Adrenal gland (tissue), 12 donors: ENCODE results near the gene COL20A1. TPM values are rescaled to one million over a fixed set of nuclear protein-coding genes. Genes with fewer than 3 reads are reported as not detected.

Experiments
- DNase-seq, 7 donors: peaks; one replicate each; pipeline ENCODE4 v3.0.0-alpha.2; 2019 to 2020
- H3K27ac ChIP-seq, 5 donors: fragments of 200-600 bp; sonication (generic) in 4 of 5; 1 replicate in 3 of 5; 2 replicates in 2 of 5; pipeline versions ENCODE4 v1.5.1 to v1.8.0; 2016 to 2020; ENCODE audit warnings: mild to moderate bottlenecking in 1 of 5
- H3K27me3 ChIP-seq: fragments of 200-600 bp; 2 replicates; pipeline ENCODE4 v1.8.0; 2021
- H3K36me3 ChIP-seq, 2 donors: fragments of 200-600 bp; replicated peaks in 1 of 2; 1 replicate in 1 of 2; 2 replicates in 1 of 2; pipeline versions ENCODE4 v1.5.1 to v1.8.0; 2018 to 2022
- H3K4me1 ChIP-seq, 2 donors: fragments of 200-600 bp; replicated peaks in 1 of 2; 1 replicate in 1 of 2; 2 replicates in 1 of 2; pipeline versions ENCODE4 v1.5.1 to v1.8.0; 2018 to 2021
- H3K4me3 ChIP-seq, 4 donors: fragments of 200-600 bp; sonication (generic) in 3 of 4; one replicate each; pipeline ENCODE4 v1.5.1; 2016 to 2018
- H3K9me3 ChIP-seq, 3 donors: fragments of 200-600 bp; sonication (generic) in 1 of 3; replicated peaks in 1 of 3; 1 replicate in 2 of 3; 2 replicates in 1 of 3; pipeline versions ENCODE4 v1.5.1 to v1.8.0; 2016 to 2021
- CTCF ChIP-seq, 6 experiments: fragments of 450-650 bp in 4 of 6; fragments of 200-600 bp in 2 of 6; sonication (generic) in 1 of 6; IDR thresholded peaks; 1 replicate in 5 of 6; 2 replicates in 1 of 6; pipeline versions ENCODE4 v1.5.1 to v1.8.0; 2016 to 2021; ENCODE audit warnings: antibody characterized with exemption in 6 of 6, mild to moderate bottlenecking in 2 of 6, moderate library complexity in 1 of 6
- POLR2A ChIP-seq, 2 donors: fragments of 450-650 bp; IDR thresholded peaks; one replicate each; pipeline ENCODE4 v1.6.1; 2017; ENCODE audit warnings: antibody characterized with exemption in 2 of 2, mild to moderate bottlenecking in 2 of 2, moderate library complexity in 1 of 2
- WGBS, 4 donors: extraction: QIAGEN DNeasy Blood & Tissue Kit in 2 of 4; methylation state at CpG; one replicate each; pipeline versions ENCODE4 v1.1.5 to v1.1.7; 2013 to 2017; 5-methylcytosine and 5-hydroxymethylcytosine counted together
- intact Hi-C, 2 donors: fragments of 100-400 bp; cut with DNase I; formaldehyde crosslinking; loops; one replicate each; pipeline versions ENCODE4 v1.14.1 to v1.15.0; 2022 to 2023
- polyA plus RNA-seq, 3 donors: library from polyadenylated mRNA; stranded (reverse); fragments of 200-250 nt in 2 of 3; fragments of 350-450 nt in 1 of 3; fragmentation: Illumina TruSeq in 1 of 3; extraction: RNeasy Lipid Tissue Mini Kit (QIAGEN cat#74804) in 1 of 3; gene quantifications; one replicate each; pipeline ENCODE4 v1.2.3, GENCODE V29; 2013 to 2014
- total RNA-seq, 9 donors: library from RNA; depleted of rRNA in 4 of 9; stranded (reverse); fragments of >200 nt in 4 of 9; fragments of 120-200 nt in 1 of 9; fragmentation: NEBNext Ultra II Directional in 1 of 9; extraction: Animal tissue kit (Norgen Biotek cat#: 25700) in 1 of 9; gene quantifications; one replicate each; pipeline versions ENCODE4 v1.1.0 to v1.2.4, GENCODE V29; 2013 to 2023
- donor health status: healthy with polysubstance abuse.
- donor health status: Bipolar disorder and iron deficiency.
- donor health status: DM: yes; HTN: yes; CAD: no.
- donor health status: DM: no; HTN: no; CAD: no.
- donor health status: DM: no; HTN: no; CAD: no.
- donor health status: DM: yes; HTN: yes; CAD: no.

The COL20A1 gene
- total and polyA plus RNA-seq, 12 donors, result 0.09 to 0.97 (median 0.26) TPM; not detected in 6

GRCh38 chr20:63288581-63289251, 4.3 kb upstream of the COL20A1 start:
- intact Hi-C loops, result no loop called here
- no peak overlapping the region for H3K27ac ChIP-seq
- H3K36me3 ChIP-seq, result peaks cover 0 to 23% of the 10 kb centered on the region in 2 donors
- TF ChIP-seq CTCF (IDR thresholded peaks at IDR 0.05) (no peak), POLR2A (IDR thresholded peaks at IDR 0.05) (no peak)
- no peak for DNase-seq
- no peak overlapping the region for H3K4me3 ChIP-seq
- H3K9me3 ChIP-seq, result no peaks in the 10 kb centered on the region
- 88 to 90% (median 88%) methylated on average over 11 to 28 of the region's 28 CpGs for WGBS, 4 donors
- H3K4me1 ChIP-seq, result no peaks in the 10 kb centered on the region
- H3K27me3 ChIP-seq, result no peaks in the 10 kb centered on the region

GRCh38 chr20:63289311-63290135, 3.5 kb upstream of the COL20A1 start:
- peaks cover 0 to 16% of the 10 kb centered on the region in 2 donors for H3K36me3 ChIP-seq
- intact Hi-C loops, result no loop called here
- no peak for DNase-seq
- no peak for TF ChIP-seq CTCF (IDR thresholded peaks at IDR 0.05)
- no peaks in the 10 kb centered on the region for H3K4me1 ChIP-seq
- 86 to 94% (median 87%) methylated on average over 7 to 25 of the region's 25 CpGs for WGBS, 4 donors
- no peak overlapping the region for H3K27ac ChIP-seq
- no peak overlapping the region for H3K4me3 ChIP-seq
- H3K27me3 ChIP-seq, result peaks cover under 1% of the 10 kb centered on the region
- no peaks in the 10 kb centered on the region for H3K9me3 ChIP-seq

- intact Hi-C loops, result no loop called here
- Histone ChIP-seq H3K4me1 (no peaks in the 10 kb centered on the region), H3K27me3 (peaks cover 8% of the 10 kb centered on the region), H3K27ac (no peak overlapping the region), H3K9me3 (no peaks in the 10 kb centered on the region), H3K36me3 (peaks cover 0 to 15% of the 10 kb centered on the region in 2 donors), H3K4me3 (no peak overlapping the region)
- 69 to 81% (median 76%) methylated on average over 8 to 17 of the region's 17 CpGs for whole genome bisulfite sequencing, 4 donors
- TF ChIP-seq CTCF (IDR thresholded peaks at IDR 0.05), result no peak
- no peak for TF ChIP-seq POLR2A (IDR thresholded peaks at IDR 0.05)
- DNase-seq, result no peak
Measured at GRCh38 chr20:63290136-63290676, 2.8 kb upstream of the COL20A1 start.

GRCh38 chr20:63290677-63291472, 2.1 kb upstream of the COL20A1 start:
- DNase-seq, result peak; percentile 43 to 71 (median 62)
- TF ChIP-seq POLR2A (IDR thresholded peaks at IDR 0.05) (no peak), CTCF (IDR thresholded peaks at IDR 0.05) (peak; percentile 47 to 75 (median 60))
- Histone ChIP-seq H3K36me3 (peaks cover 0 to 8% of the 10 kb centered on the region in 2 donors), H3K4me3 (no peak overlapping the region), H3K9me3 (no peaks in the 10 kb centered on the region), H3K27me3 (peaks cover 9% of the 10 kb centered on the region), H3K27ac (no peak overlapping the region), H3K4me1 (no peaks in the 10 kb centered on the region)
- whole genome bisulfite sequencing, 4 donors, result 20 to 56% (median 23%) methylated on average over 7 to 26 of the region's 26 CpGs
- intact Hi-C loops, result no loop called here
